GM13977 (cell line): Measurements from ENCODE around the gene CCL13.

Source experiments
- DNase-seq: peaks from one replicate; pipeline ENCODE4 v3.0.0; 2012; ENCODE audit warnings: low spot score
- CTCF ChIP-seq: IDR thresholded peaks from 2 replicates; pipeline ENCODE4 v1.5.1; 2012; ENCODE audit warnings: mild to moderate bottlenecking, control low read depth; ENCODE audit not compliant: insufficient read depth; ENCODE audit errors: extremely low read depth, missing control alignments
- in situ Hi-C: fragments of 300-500 bp; cut with MboI; formaldehyde crosslinking; loops from one replicate; pipeline ENCODE4 v1.12.0; 2022; ENCODE audit warnings: low sequenced_read_pairs, low pct_unique_long_range_greater_than_20kb, mixed read lengths, inconsistent platforms; ENCODE audit not compliant: unreplicated experiment

Gene CCL13

GRCh38 chr17:34393401-34393800 is 37.1 kb downstream of the CCL13 start:
- no peak for TF ChIP-seq CTCF
- no peak for DNase-seq
- in situ Hi-C loops = no loop called here

DNA sequence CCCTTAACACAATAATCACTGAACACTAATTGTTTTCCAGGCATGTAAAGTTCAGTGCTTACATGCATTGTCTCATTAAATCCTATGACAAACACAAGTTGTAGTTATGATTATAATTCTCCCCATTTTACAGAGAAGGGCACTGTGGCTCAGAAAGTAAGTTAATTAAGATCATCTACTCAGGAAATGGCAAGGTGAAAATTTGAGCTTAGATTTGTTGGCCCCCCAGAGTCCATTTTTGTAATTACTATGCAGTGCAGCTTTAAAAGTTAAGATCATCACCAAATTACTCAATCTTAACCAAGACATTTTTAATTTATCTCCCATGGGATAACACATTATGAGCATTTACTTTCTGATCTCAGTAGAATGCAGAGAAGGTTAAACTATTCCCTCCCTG is 41.0 kb downstream of the CCL13 start:
- DNase-seq = no peak
- no peak for TF ChIP-seq CTCF
- in situ Hi-C loops = no loop called here

GRCh38 chr17:34398990-34399389 is 42.7 kb downstream of the CCL13 start:
- no peak for TF ChIP-seq CTCF
- no peak for DNase-seq
- in situ Hi-C loops = no loop called here

- in situ Hi-C loops = loop anchor here (25.0 kb wide), 1 partner anchor 713 kb away; the partner anchor contains the start of genes FNDC8 and RAD51D
- no peak for DNase-seq
- TF ChIP-seq CTCF = no peak
These were observed 43.4 kb downstream of the CCL13 start for GRCh38 chr17:34399725-34400124.

- in situ Hi-C loops = loop anchor here (25.0 kb wide), 1 partner anchor 712 kb away; the partner anchor contains the start of genes FNDC8 and RAD51D
- no peak for DNase-seq
- TF ChIP-seq CTCF = no peak
These were observed 44.1 kb downstream of the CCL13 start for GRCh38 chr17:34400301-34400931.

- no peak for TF ChIP-seq CTCF
- no peak for DNase-seq
- in situ Hi-C loops = loop anchor here (25.0 kb wide), 1 partner anchor 711 kb away; the partner anchor contains the start of genes FNDC8 and RAD51D
These were observed 44.9 kb downstream of the CCL13 start for GRCh38 chr17:34401165-34401564.
